PC-9 (cell line): ENCODE results near the gene OR6J1. TPM values are rescaled to one million over a fixed set of nuclear protein-coding genes. Genes with fewer than 3 reads are reported as not detected.
A peak's percentile ranks its signal among the peaks of the same experiment; 100 is the strongest.

Experiments
- BruUV-seq: library from RNA; stranded (reverse); fragments of 400-500 nt; replicated peaks from 2 replicates; lab custom pipeline; 2021; lab: Mats Ljungman, UMichigan
- CTCF ChIA-PET: fragments of 300-600 bp; sonication (Branson Sonifier 250); formaldehyde crosslinking; loops from one replicate; lab custom pipeline; 2022; ENCODE audit warnings: antibody characterized with exemption; lab: Charles Lee
- POLR2A ChIA-PET: fragments of 300-600 bp; sonication (Branson Sonifier 250); formaldehyde crosslinking; loops from one replicate; lab custom pipeline; 2022; ENCODE audit warnings: antibody characterized with exemption; ENCODE audit not compliant: unreplicated experiment; lab: Charles Lee
- DNase-seq, 2 experiments: peaks; one replicate each; pipeline versions ENCODE4 v3.0.0 to v3.0.0-alpha.2; 2015 to 2022; ENCODE audit warnings: mixed read lengths in 1 of 2
- H2AFZ ChIP-seq: fragments of 200-600 bp; sonication (generic); 2 replicates; pipeline ENCODE4 v1.8.1; 2017; ENCODE audit warnings: antibody characterized with exemption
- H3F3A ChIP-seq: fragments of 200-600 bp; sonication (generic); 2 replicates; pipeline ENCODE4 v1.8.1; 2017; ENCODE audit warnings: antibody characterized with exemption, mild to moderate bottlenecking, low read depth; ENCODE audit not compliant: insufficient read depth
- H3K27ac ChIP-seq: fragments of 200-600 bp; sonication (generic); 2 replicates; pipeline ENCODE4 v1.6.1; 2016; ENCODE audit warnings: mixed run types
- H3K27me3 ChIP-seq: fragments of 200-600 bp; sonication (generic); 2 replicates; pipeline ENCODE4 v1.6.1; 2016; ENCODE audit warnings: low read depth, mixed run types; ENCODE audit not compliant: insufficient read depth
- H3K36me3 ChIP-seq: fragments of 200-600 bp; sonication (generic); 2 replicates; pipeline ENCODE4 v1.6.1; 2016; ENCODE audit warnings: low read depth, mixed run types
- H3K4me1 ChIP-seq: fragments of 200-600 bp; sonication (generic); replicated peaks from 2 replicates; pipeline ENCODE4 v1.6.1; 2016; ENCODE audit warnings: mixed run types; ENCODE audit not compliant: insufficient read depth
- H3K4me2 ChIP-seq: fragments of 200-600 bp; sonication (generic); 2 replicates; pipeline ENCODE4 v1.6.1; 2017; ENCODE audit warnings: mixed run types
- H3K4me3 ChIP-seq: fragments of 200-600 bp; sonication (generic); 2 replicates; pipeline ENCODE4 v1.6.1; 2016; ENCODE audit warnings: mixed run types
- H3K79me2 ChIP-seq: fragments of 200-600 bp; sonication (generic); 2 replicates; pipeline ENCODE4 v1.6.1; 2017; ENCODE audit warnings: low read depth, mixed run types
- H3K9me2 ChIP-seq: fragments of 200-600 bp; sonication (generic); 2 replicates; pipeline ENCODE4 v1.8.1; 2017; ENCODE audit warnings: mild to moderate bottlenecking; ENCODE audit not compliant: insufficient read depth
- H3K9me3 ChIP-seq: fragments of 200-600 bp; sonication (generic); 2 replicates; pipeline ENCODE4 v1.8.1; 2016; ENCODE audit warnings: low read depth; ENCODE audit not compliant: insufficient read depth
- H4K20me1 ChIP-seq: fragments of 200-600 bp; sonication (generic); 2 replicates; pipeline ENCODE4 v1.8.1; 2017; ENCODE audit not compliant: insufficient read depth
- CTCF ChIP-seq: fragments of 200-600 bp; sonication (generic); conservative IDR thresholded peaks from 2 replicates; pipeline ENCODE4 v1.6.1; 2017; ENCODE audit warnings: mixed run types, antibody characterized with exemption, mild to moderate bottlenecking, moderate library complexity
- EZH2 ChIP-seq: fragments of 200-600 bp; sonication (generic); IDR thresholded peaks from 2 replicates; pipeline ENCODE4 v1.8.0; 2017; ENCODE audit warnings: antibody characterized with exemption, low read depth
- intact Hi-C: fragments of 100-400 bp; cut with micrococcal nuclease; formaldehyde crosslinking; loops from one replicate; pipeline ENCODE4 v1.10.0; 2022; ENCODE audit not compliant: unreplicated experiment
- total RNA-seq: library from RNA; stranded (reverse); gene quantifications from 2 replicates; pipeline ENCODE4 v1.2.3, GENCODE V29; 2021

OR6J1 gene
- total RNA-seq, 1 experiment from 2014 or later = 0.11 TPM

DNA sequence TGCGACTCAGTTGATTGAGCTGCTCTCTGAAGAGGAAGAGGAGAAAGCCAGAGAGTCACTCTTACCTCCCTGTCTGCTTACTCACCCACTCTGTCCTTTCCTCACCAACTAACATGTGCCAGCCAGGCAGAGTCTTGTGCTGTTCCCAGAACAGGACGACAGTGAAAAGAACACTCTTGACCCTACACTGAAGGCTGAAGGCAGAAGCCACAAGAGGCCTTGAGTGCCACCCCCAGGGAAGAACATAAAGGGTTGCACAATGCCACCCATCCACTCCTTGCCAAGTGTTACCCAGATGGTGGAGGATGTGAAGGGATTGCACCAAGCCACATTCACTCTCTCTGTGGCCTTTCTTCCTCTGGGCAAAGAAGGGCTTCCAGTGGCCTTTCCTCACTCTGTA is 33.2 kb downstream of the OR6J1 start:
- intact Hi-C loops = no loop called here
- Histone ChIP-seq H3K4me3 (no peak overlapping the region), H3F3A (peaks cover 30% of the 10 kb centered on the region), H3K79me2 (no peaks in the 10 kb centered on the region), H2AFZ (no peak overlapping the region), H3K36me3 (peaks cover 18% of the 10 kb centered on the region), H3K27ac (no peak overlapping the region; the same call in 1 of the 2 replicates), H3K9me3 (no peaks in the 10 kb centered on the region), H3K27me3 (no peaks in the 10 kb centered on the region), H3K4me1 (peaks cover 36% of the 10 kb centered on the region), H4K20me1 (no peaks in the 10 kb centered on the region), H3K9me2 (no peaks in the 10 kb centered on the region), H3K4me2 (no peak overlapping the region)
- no peak for TF ChIP-seq EZH2
- TF ChIP-seq CTCF = no peak
- POLR2A ChIA-PET = interaction anchor here (0.6 kb wide), 1 partner anchor 25 kb away, joined by 4 read pairs; no protein-coding TSS in a partner anchor
- BruUV-seq = no TSS peak
- CTCF ChIA-PET = interaction anchor here (0.6 kb wide), 1 partner anchor 102 kb away, joined by 4 read pairs; no protein-coding TSS in a partner anchor
- no peak for DNase-seq

DNA sequence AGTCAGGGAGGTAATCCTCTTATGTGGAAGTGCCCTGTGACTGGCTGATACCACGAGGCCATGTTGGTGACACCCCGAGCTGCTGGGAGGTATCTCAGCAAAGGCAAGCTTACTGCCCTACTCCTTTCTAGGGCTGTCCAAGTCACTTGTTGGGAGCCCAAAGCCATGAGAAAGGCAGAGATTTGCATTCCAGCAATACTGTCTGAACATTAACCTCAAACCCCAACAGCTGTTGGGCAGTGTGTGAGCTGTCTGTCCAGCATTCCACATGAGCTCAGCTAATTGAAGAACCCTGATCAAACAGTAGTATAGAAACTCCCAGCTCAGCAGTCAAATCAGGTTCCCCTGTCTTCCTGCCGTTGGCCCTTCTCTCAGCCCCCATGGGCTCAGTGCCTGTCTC is 36.9 kb downstream of the OR6J1 start:
- Histone ChIP-seq H3K9me3 (no peaks in the 10 kb centered on the region), H3K27me3 (no peaks in the 10 kb centered on the region), H3K4me1 (peaks cover 43% of the 10 kb centered on the region), H3K36me3 (peaks cover 46% of the 10 kb centered on the region), H3K4me2 (no peak overlapping the region), H3F3A (peaks cover 10% of the 10 kb centered on the region), H3K27ac (no peak overlapping the region), H4K20me1 (no peaks in the 10 kb centered on the region), H2AFZ (no peak overlapping the region), H3K9me2 (no peaks in the 10 kb centered on the region), H3K79me2 (peaks cover 12% of the 10 kb centered on the region), H3K4me3 (no peak overlapping the region)
- BruUV-seq = no TSS peak
- CTCF ChIA-PET = no interaction called here
- POLR2A ChIA-PET = interaction anchor here (0.6 kb wide), 1 partner anchor 209 kb away, joined by 4 read pairs; no protein-coding TSS in a partner anchor
- intact Hi-C loops = no loop called here
- TF ChIP-seq EZH2 (no peak), CTCF (no peak)
- no peak for DNase-seq

- Histone ChIP-seq H3K27ac (peak overlapping the region; percentile 4), H3F3A (peaks cover 18% of the 10 kb centered on the region), H3K9me2 (no peaks in the 10 kb centered on the region), H3K4me3 (no peak overlapping the region), H3K27me3 (no peaks in the 10 kb centered on the region), H3K4me1 (peaks cover 49% of the 10 kb centered on the region), H2AFZ (no peak overlapping the region), H3K4me2 (no peak overlapping the region), H4K20me1 (no peaks in the 10 kb centered on the region), H3K9me3 (no peaks in the 10 kb centered on the region), H3K36me3 (peaks cover 56% of the 10 kb centered on the region), H3K79me2 (peaks cover 16% of the 10 kb centered on the region)
- BruUV-seq = no TSS peak
- intact Hi-C loops = no loop called here
- TF ChIP-seq CTCF (no peak), EZH2 (no peak)
- CTCF ChIA-PET = no interaction called here
- POLR2A ChIA-PET = interaction anchor here (0.6 kb wide), 1 partner anchor 289 kb away, joined by 4 read pairs; no protein-coding TSS in a partner anchor
- no peak for DNase-seq
Measured at GRCh38 chr14:22606380-22606779, 37.8 kb downstream of the OR6J1 start.
